Activated B cell treated with CpG ODN at 0.5 μM for 24 hours (primary cell): Measurements from ENCODE around the gene RFX2. TPM values are rescaled to one million over a fixed set of nuclear protein-coding genes. Genes with fewer than 3 reads are reported as not detected.
A peak's percentile ranks its signal among the peaks of the same experiment; 100 is the strongest.

ENCODE experiments used
- ATAC-seq: fragments of 200-7000 bp; cut with Tn5 transposase; one replicate; pipeline ENCODE4 v1.10.0; 2021; ENCODE audit warnings: low read depth, mild to moderate bottlenecking, moderate library complexity
- CTCF ChIA-PET: fragments of 350-600 bp; sonication (Branson Sonifier 250); formaldehyde crosslinking; loops from one replicate; lab custom pipeline; 2021; ENCODE audit warnings: antibody characterized with exemption; lab: Charles Lee
- POLR2A ChIA-PET: fragments of 350-600 bp; sonication (Branson Sonifier 250); formaldehyde crosslinking; loops from one replicate; lab custom pipeline; 2021; ENCODE audit warnings: antibody characterized with exemption; lab: Charles Lee
- DNase-seq: peaks from one replicate; pipeline ENCODE4 v3.0.0; 2022
- H3K27ac Mint-ChIP-seq: one replicate; pipeline ENCODE4 v1.8.0; 2020; ENCODE audit warnings: mixed read lengths
- H3K27me3 Mint-ChIP-seq: one replicate; pipeline ENCODE4 v1.8.0; 2021; ENCODE audit warnings: mixed read lengths
- H3K36me3 Mint-ChIP-seq: one replicate; pipeline ENCODE4 v1.8.0; 2021; ENCODE audit warnings: low read depth, mixed read lengths
- H3K4me1 Mint-ChIP-seq: one replicate; pipeline ENCODE4 v1.8.0; 2021; ENCODE audit warnings: mixed read lengths
- H3K4me3 Mint-ChIP-seq: one replicate; pipeline ENCODE4 v1.8.0; 2020; ENCODE audit warnings: mild to moderate bottlenecking, mixed read lengths
- H3K9me3 Mint-ChIP-seq: one replicate; pipeline ENCODE4 v1.8.0; 2020; ENCODE audit warnings: mixed read lengths
- intact Hi-C: fragments of 100-400 bp; cut with micrococcal nuclease; formaldehyde crosslinking; loops from one replicate; pipeline ENCODE4 v1.15.1; 2024
- total RNA-seq: library from RNA; stranded (reverse); gene quantifications from 2 replicates; pipeline ENCODE4 v1.2.3, GENCODE V29; 2022
- TF ChIP-seq, protein P1 (sequence below): fragments of 200-600 bp; IDR thresholded peaks from one replicate; pipeline ENCODE4 v1.8.0; 2022; ENCODE audit warnings: antibody characterized with exemption, mild to moderate bottlenecking

Gene RFX2
- total RNA-seq, 1 donor from 2014 or later, result 7.0 TPM

- POLR2A ChIA-PET, result interaction anchor here (0.6 kb wide), 1 partner anchor 13 kb away, joined by 4 read pairs; no protein-coding TSS in a partner anchor
- ATAC-seq (peak; percentile 86), DNase-seq (no peak)
- H3K4me3 Mint-ChIP-seq, result peak overlapping the region; percentile 55
- H3K9me3 Mint-ChIP-seq, result no peaks in the 10 kb centered on the region
- H3K36me3 Mint-ChIP-seq, result no peaks in the 10 kb centered on the region
- CTCF ChIA-PET, result interaction anchor here (1.3 kb wide), 2 partner anchors 9 to 52 kb away, joined by 3 to 4 read pairs; no protein-coding TSS in a partner anchor
- intact Hi-C loops, result loop anchor here (5.0 kb wide), 1 partner anchor 52 kb away; no protein-coding TSS in a partner anchor
- H3K27me3 Mint-ChIP-seq, result no peaks in the 10 kb centered on the region
- peak overlapping the region; percentile 73 for H3K27ac Mint-ChIP-seq
- peaks cover 26% of the 10 kb centered on the region for H3K4me1 Mint-ChIP-seq
- TF ChIP-seq, protein P1, sequence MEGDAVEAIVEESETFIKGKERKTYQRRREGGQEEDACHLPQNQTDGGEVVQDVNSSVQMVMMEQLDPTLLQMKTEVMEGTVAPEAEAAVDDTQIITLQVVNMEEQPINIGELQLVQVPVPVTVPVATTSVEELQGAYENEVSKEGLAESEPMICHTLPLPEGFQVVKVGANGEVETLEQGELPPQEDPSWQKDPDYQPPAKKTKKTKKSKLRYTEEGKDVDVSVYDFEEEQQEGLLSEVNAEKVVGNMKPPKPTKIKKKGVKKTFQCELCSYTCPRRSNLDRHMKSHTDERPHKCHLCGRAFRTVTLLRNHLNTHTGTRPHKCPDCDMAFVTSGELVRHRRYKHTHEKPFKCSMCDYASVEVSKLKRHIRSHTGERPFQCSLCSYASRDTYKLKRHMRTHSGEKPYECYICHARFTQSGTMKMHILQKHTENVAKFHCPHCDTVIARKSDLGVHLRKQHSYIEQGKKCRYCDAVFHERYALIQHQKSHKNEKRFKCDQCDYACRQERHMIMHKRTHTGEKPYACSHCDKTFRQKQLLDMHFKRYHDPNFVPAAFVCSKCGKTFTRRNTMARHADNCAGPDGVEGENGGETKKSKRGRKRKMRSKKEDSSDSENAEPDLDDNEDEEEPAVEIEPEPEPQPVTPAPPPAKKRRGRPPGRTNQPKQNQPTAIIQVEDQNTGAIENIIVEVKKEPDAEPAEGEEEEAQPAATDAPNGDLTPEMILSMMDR, result no peak
Observed at GRCh38 chr19:6038634-6039405, 71.5 kb downstream of the RFX2 start.

DNA sequence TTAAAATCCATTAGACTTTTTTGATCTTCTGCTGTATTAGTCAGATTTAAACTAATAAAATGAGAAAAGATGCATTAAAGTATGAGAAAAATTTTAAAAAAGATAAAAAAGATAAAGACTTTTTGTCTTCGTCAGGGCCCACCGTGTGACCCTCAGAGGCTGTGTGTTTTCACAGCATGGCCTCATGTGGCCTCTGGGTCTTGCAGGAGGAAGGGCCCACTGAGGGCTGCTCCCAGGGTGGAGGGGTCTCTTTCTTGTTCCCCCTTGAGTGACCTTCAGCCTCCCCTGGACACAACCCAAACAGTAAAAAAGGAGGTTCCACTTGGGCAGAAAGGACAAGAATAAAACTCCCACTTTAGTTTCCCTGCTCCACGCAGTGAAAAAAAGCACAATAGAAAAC lies 75.3 kb downstream of the RFX2 start:
- Mint-ChIP-seq H3K36me3 (no peaks in the 10 kb centered on the region), H3K9me3 (no peaks in the 10 kb centered on the region), H3K27ac (no peak overlapping the region), H3K4me3 (no peak overlapping the region), H3K4me1 (peaks cover 18% of the 10 kb centered on the region), H3K27me3 (no peaks in the 10 kb centered on the region)
- TF ChIP-seq, protein P1, result no peak
- ChIA-PET POLR2A (no interaction called here), CTCF (interaction anchor here (1.6 kb wide), 1 partner anchor 90 kb away, joined by 4 read pairs; no protein-coding TSS in a partner anchor)
- intact Hi-C loops, result loop anchor here (5.0 kb wide), 1 partner anchor 48 kb away; no protein-coding TSS in a partner anchor
- DNase-seq (no peak), ATAC-seq (no peak)

DNA sequence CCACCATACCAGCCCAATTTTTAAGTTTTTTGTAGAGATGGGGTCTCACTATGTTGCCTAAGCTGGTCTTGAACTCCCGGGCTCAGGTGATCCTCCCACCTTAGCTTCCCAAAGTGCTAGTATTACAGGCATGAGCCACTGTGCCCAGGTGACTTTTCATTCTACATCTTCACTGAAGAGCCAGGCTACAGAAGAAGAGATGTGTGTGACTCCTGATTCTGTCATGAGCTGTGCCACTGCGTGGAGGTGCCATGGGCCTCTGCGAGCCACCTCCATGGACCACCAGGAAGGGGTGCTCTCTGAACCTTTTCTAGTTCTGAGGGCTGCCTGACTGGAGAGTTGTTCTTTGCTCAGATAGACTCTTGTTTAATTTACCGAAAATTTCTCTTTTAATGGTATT lies 75.8 kb downstream of the RFX2 start:
- TF ChIP-seq, protein P1, result no peak
- intact Hi-C loops, result no loop called here
- Mint-ChIP-seq H3K4me3 (no peak overlapping the region), H3K36me3 (no peaks in the 10 kb centered on the region), H3K9me3 (no peaks in the 10 kb centered on the region), H3K27me3 (no peaks in the 10 kb centered on the region), H3K27ac (no peak overlapping the region), H3K4me1 (peaks cover 13% of the 10 kb centered on the region)
- POLR2A ChIA-PET, result no interaction called here
- DNase-seq (no peak), ATAC-seq (no peak)
- CTCF ChIA-PET, result interaction anchor here (1.6 kb wide), 1 partner anchor 91 kb away, joined by 4 read pairs; no protein-coding TSS in a partner anchor

DNA sequence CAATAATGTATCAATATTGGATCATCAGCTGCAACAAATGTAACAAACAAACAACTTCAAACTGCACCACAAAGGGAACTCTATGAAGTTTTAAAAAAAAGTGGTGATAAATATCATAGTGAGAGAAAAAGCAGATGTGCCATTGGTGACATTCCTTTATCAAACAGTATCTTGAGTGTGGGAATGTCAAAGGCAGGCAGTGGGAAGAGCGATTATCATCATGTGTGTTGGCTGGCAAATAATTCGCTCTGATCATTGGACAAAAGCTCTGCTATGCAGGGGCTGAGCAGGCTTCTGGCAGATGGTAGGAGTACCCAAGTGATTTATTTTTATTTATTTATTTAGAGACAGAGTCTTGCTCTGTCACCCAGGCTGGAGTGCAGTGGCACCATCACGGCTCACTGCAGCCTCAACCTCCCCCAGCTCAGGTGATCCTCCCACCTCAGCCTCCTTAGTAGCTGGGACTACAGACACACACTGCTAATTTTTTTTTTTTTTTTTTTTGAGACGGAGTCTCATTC lies 76.5 kb downstream of the RFX2 start:
- H3K27ac Mint-ChIP-seq, result no peak overlapping the region
- intact Hi-C loops, result no loop called here
- POLR2A ChIA-PET, result no interaction called here
- ATAC-seq, result no peak
- no peaks in the 10 kb centered on the region for H3K36me3 Mint-ChIP-seq
- CTCF ChIA-PET, result interaction anchor here (1.6 kb wide), 1 partner anchor 91 kb away, joined by 4 read pairs; no protein-coding TSS in a partner anchor
- DNase-seq, result no peak
- H3K4me3 Mint-ChIP-seq, result no peak overlapping the region
- TF ChIP-seq, protein P1, result no peak
- H3K4me1 Mint-ChIP-seq, result peaks cover 6% of the 10 kb centered on the region
- no peaks in the 10 kb centered on the region for H3K9me3 Mint-ChIP-seq
- H3K27me3 Mint-ChIP-seq, result no peaks in the 10 kb centered on the region

DNA sequence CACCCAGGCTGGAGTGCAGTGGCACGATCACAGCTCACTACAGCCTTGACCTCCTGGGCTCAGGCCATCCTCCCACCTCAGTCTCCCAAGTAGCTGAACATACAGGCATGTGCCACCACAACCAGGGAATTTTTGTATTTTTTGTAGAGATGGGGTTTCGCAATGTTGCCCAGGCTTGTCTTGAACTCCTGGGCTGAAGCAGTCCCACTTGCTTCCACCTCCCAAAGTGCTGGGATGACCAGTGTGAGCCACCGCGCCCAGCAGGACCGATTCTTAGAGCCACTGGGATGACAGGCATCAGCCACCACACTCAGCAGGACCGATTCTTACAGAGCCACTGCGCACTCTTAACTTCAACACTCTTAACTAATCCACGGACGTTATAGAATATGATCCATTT lies 77.5 kb downstream of the RFX2 start:
- Mint-ChIP-seq H3K27me3 (no peaks in the 10 kb centered on the region), H3K9me3 (no peaks in the 10 kb centered on the region), H3K4me3 (no peak overlapping the region), H3K4me1 (no peaks in the 10 kb centered on the region), H3K36me3 (no peaks in the 10 kb centered on the region), H3K27ac (no peak overlapping the region)
- CTCF ChIA-PET, result no interaction called here
- DNase-seq (no peak), ATAC-seq (no peak)
- POLR2A ChIA-PET, result no interaction called here
- intact Hi-C loops, result no loop called here
- TF ChIP-seq, protein P1, result no peak
